GM19452 (cell line): ENCODE results near the gene ZNF263.

Experiments
- ATAC-seq: cut with Tn5 transposase; IDR thresholded peaks from one replicate; pipeline ENCODE4 v1.9.1; 2021; ENCODE audit not compliant: unreplicated experiment

ZNF263 gene

DNA sequence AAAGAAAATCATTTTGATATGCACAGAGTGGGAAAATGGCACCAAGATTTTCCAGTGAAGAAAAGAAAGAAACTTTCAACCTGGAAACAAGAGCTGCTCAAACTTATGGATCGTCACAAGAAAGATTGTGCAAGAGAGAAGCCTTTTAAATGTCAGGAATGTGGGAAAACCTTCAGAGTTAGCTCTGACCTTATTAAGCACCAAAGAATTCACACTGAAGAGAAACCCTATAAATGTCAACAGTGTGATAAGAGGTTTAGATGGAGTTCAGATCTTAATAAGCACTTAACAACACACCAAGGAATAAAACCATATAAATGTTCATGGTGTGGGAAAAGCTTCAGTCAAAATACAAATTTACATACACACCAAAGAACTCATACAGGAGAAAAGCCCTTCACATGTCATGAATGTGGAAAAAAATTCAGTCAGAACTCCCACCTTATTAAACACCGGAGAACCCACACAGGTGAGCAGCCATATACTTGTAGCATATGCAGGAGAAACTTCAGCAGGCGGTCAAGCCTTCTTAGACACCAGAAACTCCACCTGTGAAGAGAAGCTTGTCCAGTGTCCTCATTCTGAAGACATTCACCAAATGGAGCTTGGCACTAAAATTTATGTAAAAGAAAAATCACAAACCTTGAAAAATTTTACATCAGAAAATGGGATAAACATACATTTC is 34.2 kb downstream of the ZNF263 start:
- ATAC-seq = no peak

DNA sequence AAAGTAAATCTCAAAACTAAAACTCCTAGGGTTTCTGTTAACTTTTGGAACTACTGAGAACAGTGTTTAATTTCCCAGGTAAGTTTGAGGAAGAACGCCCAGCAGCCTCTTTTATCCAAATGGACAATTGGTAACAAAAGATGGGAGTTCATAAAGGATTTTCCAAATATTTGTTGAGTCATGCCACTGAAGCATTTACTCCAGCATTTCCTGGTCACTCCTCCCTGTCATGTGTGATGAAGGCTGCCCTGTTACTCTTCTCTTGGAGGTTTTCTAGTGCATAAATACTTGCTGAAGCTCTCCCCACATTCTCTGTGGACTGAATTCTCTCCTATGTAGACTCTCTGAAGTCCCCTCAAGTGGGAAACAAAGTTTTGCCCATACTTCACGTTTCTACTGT is 38.5 kb downstream of the ZNF263 start:
- ATAC-seq = no peak

DNA sequence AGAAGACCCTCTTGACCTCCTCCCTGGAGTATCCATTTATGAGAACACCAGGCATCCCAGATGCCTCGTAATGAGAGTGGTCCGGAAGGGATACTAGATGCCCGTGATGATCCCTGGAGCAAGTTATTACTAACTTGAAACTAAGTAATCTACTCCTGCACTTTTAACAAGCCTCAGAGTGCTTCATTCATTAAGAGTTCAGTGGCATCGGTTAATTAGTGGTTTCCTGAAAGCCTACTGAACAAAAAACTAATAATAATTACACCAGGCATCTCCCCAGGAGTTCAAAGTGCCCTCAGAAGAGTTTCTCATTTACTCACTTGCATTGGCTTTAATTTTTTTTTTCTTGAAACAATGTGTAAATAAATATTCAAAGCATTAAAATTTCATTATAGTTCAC is 44.2 kb downstream of the ZNF263 start:
- no peak for ATAC-seq

DNA sequence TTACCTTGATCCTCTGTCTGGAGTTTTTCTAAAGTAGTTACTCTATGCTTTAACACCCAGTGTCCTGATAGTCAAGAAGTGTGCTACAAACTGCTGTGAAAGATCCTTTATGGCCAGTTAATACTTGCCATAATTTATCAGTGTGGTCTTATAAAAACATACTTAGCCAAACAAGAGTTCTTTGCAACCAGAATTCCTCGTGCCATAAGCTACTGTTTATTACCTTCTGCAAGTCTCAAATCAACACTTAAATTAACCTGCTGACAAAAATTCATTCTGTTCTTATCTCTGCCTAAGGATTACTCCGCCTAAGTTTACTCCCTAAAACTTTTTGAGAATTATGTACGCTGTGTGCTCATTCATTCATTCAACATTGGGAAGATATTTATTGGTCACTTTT is 44.8 kb downstream of the ZNF263 start:
- ATAC-seq = no peak

DNA sequence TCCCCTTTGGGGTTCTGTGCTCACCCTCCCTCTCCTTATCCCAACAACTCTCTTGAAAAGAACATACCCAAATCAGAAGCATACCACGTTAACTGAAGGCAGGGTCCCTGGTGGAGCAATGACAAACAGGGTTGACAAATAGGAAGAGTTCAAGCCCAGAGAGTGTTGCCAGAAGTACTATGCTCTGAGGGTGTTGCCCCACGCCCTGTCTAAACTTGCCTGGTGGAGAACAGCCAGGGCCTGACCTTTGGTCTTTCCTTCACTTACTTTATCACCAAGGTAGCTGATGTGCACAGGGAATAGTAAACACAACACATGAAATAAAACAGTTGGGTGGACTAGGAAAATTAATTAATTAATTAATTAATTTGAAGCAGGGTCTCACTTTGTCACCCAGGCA is 45.4 kb downstream of the ZNF263 start:
- ATAC-seq = no peak
